ENCODE measurements around the gene INSR.

INSR gene

GRCh38 chr19:7140137-7140536 lies 154.1 kb downstream of the INSR start:
- no peak for DNase-seq (ENCODE audit: low spot score)

GRCh38 chr19:7139095-7139494 lies 155.1 kb downstream of the INSR start:
- DNase-seq (ENCODE audit: low spot score): no peak

DNA sequence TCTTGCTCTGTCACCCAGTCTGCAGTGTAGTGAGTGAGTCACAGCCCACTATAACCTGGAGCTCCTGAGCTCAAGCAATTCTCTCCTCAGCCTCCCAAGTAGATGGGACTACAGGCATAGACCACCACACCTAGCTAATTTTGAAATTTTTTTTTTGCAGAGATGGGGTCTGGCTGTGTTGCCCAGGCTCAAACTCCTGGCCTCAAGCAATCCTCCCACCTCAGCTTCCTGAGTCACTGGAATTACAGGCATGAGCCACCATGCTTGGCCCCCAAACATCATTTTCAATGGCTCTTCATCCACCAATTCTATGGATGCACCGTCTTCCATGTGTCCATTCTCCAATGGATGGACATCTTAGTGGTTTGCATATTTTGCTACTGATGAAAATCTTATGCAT lies 155.8 kb downstream of the INSR start:
- DNase-seq (ENCODE audit: low spot score): no peak

GRCh38 chr19:7137120-7137519 lies 157.1 kb downstream of the INSR start:
- no peak for DNase-seq (ENCODE audit: low spot score)

GRCh38 chr19:7132054-7132453 lies 162.2 kb downstream of the INSR start:
- no peak for DNase-seq (ENCODE audit: low spot score)

GRCh38 chr19:7130043-7130442 lies 164.2 kb downstream of the INSR start:
- DNase-seq (ENCODE audit: low spot score): no peak

DNA sequence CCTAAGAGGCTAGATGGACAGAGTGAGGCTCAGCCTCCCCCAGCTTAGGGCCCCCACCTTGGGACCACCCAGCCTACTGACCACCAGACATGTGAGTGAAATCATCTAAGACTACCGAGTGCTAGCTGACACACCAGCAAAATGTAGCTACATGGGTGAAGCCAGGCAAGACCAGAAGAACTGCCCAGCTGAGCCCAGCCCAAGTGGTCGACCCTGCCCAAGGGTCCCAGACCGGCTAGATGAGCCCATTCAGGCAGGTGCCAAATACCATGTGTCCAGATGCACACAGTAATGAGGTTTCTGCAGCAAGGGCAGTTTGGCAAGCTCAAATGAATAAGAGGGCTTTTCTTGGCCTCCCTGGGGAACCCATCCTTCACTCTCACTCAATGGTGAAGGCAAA lies 168.1 kb downstream of the INSR start:
- no peak for DNase-seq (ENCODE audit: low spot score)

GRCh38 chr19:7125221-7125620 lies 169.0 kb downstream of the INSR start:
- DNase-seq (ENCODE audit: low spot score): no peak

- no peak for DNase-seq (ENCODE audit: low spot score)
These were observed 169.4 kb downstream of the INSR start for GRCh38 chr19:7124782-7125181.

- DNase-seq (ENCODE audit: low spot score): no peak
These were observed 171.5 kb downstream of the INSR start for GRCh38 chr19:7122701-7123100.

GRCh38 chr19:7120499-7120898 lies 173.7 kb downstream of the INSR start:
- DNase-seq (ENCODE audit: low spot score): no peak

DNA sequence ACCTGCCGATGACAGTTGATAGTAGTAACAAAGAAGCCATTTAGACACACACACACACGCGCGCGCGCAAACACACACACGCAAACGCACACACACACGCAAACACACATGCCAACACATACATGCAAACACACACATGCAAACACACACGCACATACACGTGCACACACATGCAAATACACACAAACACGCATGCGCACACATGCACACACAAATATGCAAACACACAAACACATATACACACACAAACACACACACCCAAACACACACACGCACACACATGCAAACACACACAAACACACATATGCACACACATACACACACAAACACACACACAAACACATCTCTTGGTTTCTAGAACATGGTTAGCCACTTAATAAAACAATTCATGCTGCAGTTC lies 174.6 kb downstream of the INSR start:
- DNase-seq (ENCODE audit: low spot score): no peak

DNA sequence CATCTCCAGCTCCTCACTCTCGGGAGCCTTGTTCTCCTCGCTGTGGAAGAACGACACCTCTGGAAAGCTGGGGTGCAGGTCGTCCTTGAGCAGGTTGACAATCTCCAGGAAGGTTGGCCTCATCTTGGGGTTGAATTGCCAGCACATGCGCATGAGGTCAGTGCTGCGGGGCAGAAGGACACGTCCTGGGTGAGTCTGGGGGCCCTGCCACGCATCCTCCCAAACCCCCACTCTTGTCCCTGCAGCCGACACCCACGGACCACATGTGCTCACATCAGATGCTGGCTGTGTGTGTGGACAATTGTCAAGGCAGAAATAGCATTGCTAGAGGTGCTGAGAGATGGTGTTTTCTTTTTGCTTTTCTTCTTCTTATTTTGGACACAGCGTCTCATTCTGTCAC lies 177.0 kb downstream of the INSR start:
- no peak for DNase-seq (ENCODE audit: low spot score)

GRCh38 chr19:7115721-7116120 lies 178.5 kb downstream of the INSR start:
- no peak for DNase-seq (ENCODE audit: low spot score)

DNA sequence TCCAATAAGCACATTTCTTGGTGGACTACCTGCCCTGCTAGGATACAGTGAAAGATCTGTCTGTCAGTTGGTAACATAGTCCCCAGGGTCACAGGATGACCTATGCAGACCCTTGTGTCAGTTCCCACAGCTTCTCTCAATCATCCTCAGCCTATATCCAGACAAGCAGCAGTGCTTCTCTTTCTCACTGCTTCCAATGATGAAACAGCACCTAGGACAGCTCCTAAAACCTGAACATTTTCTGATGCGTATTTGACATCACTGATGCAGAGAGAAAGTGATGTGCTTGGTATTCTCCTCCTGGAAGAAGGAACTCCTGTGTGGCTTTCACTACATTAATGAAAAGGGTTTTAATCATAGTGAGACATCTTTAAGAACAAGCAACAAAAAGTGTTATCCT lies 181.0 kb downstream of the INSR start:
- DNase-seq (ENCODE audit: low spot score): no peak

- DNase-seq (ENCODE audit: low spot score): no peak
These were observed 181.5 kb downstream of the INSR start for GRCh38 chr19:7112675-7113074.

DNA sequence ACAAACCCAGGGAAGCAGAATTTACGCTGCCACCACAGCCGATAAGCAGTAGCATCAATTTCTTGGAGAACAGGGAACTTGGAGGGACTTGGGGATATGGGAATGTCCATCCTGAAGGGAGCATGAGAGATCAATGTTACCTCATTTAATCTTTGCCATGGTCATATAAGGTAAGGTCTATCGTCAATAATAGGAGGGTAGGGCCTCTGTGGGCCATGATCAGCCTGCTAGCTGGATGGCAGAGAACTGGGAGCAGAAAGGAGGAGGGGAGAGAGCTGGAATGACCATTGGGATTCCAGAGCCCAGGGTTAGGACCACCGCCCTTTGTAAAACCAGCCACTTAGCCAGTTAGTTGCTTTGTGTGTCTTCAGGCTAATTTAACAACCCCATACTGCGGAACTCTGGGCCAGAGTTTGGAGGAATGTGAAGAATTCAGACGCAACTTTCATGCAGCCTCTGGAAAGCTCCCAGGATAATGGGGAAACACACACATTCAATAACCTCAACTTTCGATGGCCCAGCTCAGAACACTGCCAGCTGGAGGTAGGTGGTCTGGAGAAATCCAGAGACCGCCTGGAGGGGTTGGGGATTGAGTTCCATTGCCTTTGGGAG lies 184.4 kb downstream of the INSR start:
- no peak for DNase-seq (ENCODE audit: low spot score)

DNA sequence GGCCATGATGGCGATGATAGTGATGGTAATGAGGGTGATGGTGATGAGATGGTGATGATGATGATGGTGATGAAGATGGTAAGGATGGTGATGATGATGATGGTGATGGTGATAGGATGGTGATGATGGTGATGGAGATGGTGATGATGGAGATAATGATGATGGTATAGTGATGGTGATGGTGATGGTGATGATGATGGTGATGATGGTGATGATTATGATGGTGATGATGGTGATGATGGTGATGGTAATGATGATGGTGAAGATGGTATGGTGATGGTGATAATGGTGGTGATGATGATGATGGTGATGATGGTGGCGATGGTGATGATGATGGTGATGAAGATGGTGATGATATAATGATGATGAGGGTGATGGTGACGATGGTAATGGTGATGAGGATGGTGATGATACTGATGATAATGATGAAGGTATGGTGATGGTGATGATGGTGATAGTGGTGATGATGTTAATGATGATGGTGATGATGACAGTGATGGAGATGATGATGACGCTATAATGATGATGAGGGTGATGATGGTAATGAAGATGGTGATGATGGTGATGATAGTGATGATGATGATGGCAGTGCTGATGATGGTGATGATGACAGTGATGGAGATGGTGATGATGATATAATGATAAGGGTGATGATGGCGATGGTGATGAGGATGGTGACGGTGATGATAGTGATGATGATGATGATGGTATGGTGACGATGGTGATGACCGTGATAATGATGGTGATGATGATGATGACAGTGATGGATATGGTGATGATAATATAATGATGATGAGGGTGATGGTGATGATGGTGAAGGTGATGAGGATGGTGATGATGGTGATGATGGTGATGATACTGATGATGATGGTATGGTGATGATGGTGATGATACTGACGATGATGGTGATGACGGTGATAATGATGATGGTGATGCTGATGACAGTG lies 187.2 kb downstream of the INSR start:
- no peak for DNase-seq (ENCODE audit: low spot score)

DNA sequence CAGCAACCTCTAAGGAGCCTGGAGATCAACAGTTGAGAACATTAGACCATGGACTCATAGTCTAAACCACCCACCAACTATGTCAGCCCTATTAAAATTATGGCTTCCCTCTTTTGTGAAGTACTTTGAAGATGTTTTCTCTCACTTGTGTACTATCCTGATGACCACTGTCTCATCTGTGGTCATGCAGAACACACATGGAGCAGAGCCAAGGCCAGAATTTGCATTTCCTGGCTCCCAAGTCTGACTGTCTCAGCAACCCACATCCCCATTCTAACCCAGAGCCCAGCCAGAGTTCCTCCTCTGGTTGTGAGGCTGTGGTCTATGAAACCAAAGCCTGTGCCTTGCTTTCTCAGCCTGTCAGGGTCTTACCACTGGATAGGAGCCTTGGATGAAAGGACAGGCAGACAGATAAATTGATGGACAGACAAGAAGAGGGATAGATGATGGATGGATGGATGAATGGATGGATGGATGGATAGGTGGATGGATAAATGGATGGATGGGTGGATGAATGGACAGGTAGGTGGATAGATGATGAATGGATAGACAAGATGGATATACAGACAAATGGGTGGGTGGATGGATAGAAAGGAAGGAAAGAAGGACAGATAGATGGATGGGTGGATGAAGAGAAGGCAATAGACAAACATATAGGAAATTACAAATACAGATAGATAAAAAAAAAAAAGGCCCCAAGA lies 189.3 kb downstream of the INSR start:
- DNase-seq (ENCODE audit: low spot score): no peak

DNA sequence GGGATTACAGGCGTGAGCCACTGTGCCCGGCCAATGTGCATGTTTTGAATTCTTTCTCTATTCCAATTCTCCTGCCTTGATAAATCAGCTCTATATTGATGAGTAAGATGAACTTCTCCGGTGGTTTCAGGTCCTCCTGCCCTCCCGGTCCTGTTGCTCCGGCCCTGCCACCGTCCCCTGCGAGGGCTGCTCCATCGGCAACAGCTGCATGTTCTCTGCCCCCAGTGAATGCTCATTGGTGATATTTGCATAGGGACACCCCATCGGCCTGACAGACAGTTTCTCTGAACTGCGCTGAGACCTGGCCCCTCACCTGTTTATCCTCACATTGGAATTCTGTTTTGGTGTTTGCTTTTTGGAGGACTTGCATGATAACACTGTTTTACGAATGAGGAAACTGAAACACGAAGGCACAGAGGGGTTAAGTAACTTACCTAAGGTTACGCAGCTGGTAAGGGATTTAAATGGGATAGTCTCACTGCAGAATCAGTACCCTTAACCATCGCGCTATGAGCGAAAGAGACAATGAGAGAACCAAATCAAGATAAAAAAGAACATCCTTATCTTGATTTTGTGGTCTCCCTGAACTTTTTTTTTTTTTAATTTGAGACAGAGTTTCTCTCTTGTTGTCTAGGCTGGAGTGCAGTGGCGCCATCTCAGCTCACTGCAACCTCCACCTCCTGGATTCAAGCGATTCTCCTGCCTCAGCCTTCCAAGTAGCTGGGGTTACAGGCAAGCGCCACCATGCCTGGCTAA lies 192.5 kb downstream of the INSR start:
- no peak for DNase-seq (ENCODE audit: low spot score)

DNA sequence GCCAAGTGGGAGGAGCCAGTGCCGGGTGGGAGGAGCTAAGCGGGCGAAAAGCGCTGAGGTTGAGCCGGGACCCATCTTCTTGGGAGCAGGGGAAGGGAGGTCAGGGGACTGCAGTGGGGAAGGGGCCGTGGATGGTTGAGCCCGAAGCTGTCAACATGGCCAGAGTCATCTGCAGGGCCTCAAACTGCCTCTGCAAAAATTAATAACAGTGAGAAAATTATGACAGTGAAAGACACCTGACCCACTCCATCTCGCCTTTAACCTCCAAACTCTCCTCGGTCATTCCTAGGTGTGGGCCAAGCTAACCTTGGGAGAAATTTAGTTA lies 194.7 kb downstream of the INSR start:
- no peak for DNase-seq (ENCODE audit: low spot score)
